Natural killer cell (primary cell): ENCODE measurements around the gene AQP7. TPM values are rescaled to one million over a fixed set of nuclear protein-coding genes. Genes with fewer than 3 reads are reported as not detected.

Experiments used
- ATAC-seq, 3 donors: fragments of 150-1000 bp in 2 of 3; fragments of 200-7000 bp in 1 of 3; cut with Tn5 transposase; 1 replicate in 1 of 3; 2 replicates in 2 of 3; pipeline ENCODE4 v1.10.0; 2021; ENCODE audit warnings: mild to moderate bottlenecking in 2 of 3, moderate library complexity in 2 of 3
- DNase-seq, 2 donors: peaks; one replicate each; pipeline versions ENCODE4 v3.0.0 to v3.0.0-alpha.2; 2013 to 2021; ENCODE audit warnings: mixed read lengths in 1 of 2
- H3K27ac ChIP-seq: one replicate; pipeline ENCODE4 v1.5.1; 2013; ENCODE audit warnings: mild to moderate bottlenecking, low read length
- H3K27me3 ChIP-seq: one replicate; pipeline ENCODE4 v1.6.1; 2013; ENCODE audit warnings: low read length; ENCODE audit not compliant: control insufficient read depth, insufficient read depth
- H3K36me3 ChIP-seq: one replicate; pipeline ENCODE4 v1.6.1; 2013; ENCODE audit warnings: low read length; ENCODE audit not compliant: control insufficient read depth, insufficient read depth
- H3K4me1 ChIP-seq: one replicate; pipeline ENCODE4 v1.6.1; 2013; ENCODE audit warnings: low read length; ENCODE audit not compliant: control insufficient read depth, insufficient read depth
- H3K4me3 ChIP-seq: one replicate; pipeline ENCODE4 v1.5.1; 2013; ENCODE audit warnings: low read length
- H3K9me3 ChIP-seq: one replicate; pipeline ENCODE4 v1.6.1; 2013; ENCODE audit warnings: low read length; ENCODE audit not compliant: control insufficient read depth, insufficient read depth
- H3K27ac Mint-ChIP-seq, 2 donors: one replicate each; pipeline ENCODE4 v1.8.0; 2022; ENCODE audit warnings: mild to moderate bottlenecking in 2 of 2, mixed read lengths in 2 of 2, moderate library complexity in 1 of 2
- H3K27me3 Mint-ChIP-seq, 2 donors: one replicate each; pipeline ENCODE4 v1.8.0; 2022; ENCODE audit warnings: low read depth in 2 of 2, mixed read lengths in 2 of 2
- H3K36me3 Mint-ChIP-seq: one replicate; pipeline ENCODE4 v1.8.0; 2022; ENCODE audit warnings: mixed read lengths
- H3K4me1 Mint-ChIP-seq, 2 donors: one replicate each; pipeline ENCODE4 v1.8.0; 2022; ENCODE audit warnings: mixed read lengths in 2 of 2
- H3K4me3 Mint-ChIP-seq: one replicate; pipeline ENCODE4 v1.8.0; 2022; ENCODE audit warnings: mild to moderate bottlenecking, moderate library complexity, mixed read lengths
- H3K9me3 Mint-ChIP-seq, 2 donors: one replicate each; pipeline ENCODE4 v1.8.0; 2022; ENCODE audit warnings: mixed read lengths in 2 of 2
- CTCF ChIP-seq: fragments of 200-600 bp; IDR thresholded peaks from one replicate; pipeline ENCODE4 v1.8.0; 2022; ENCODE audit warnings: antibody characterized with exemption
- WGBS: methylation state at CpG from one replicate; pipeline ENCODE4 v1.1.7; 2013; ENCODE audit warnings: missing lambda C conversion rate; ENCODE audit not compliant: insufficient coverage; 5-methylcytosine and 5-hydroxymethylcytosine counted together
- intact Hi-C: fragments of 100-400 bp; cut with micrococcal nuclease; formaldehyde crosslinking; loops from one replicate; pipeline ENCODE4 v1.14.2; 2022
- total RNA-seq, 4 donors: library from RNA; stranded (reverse); fragments of 120-200 nt in 1 of 4; gene quantifications; one replicate each; pipeline versions ENCODE4 v1.2.3 to v1.2.4, GENCODE V29; 2013 to 2022

AQP7 gene
- total RNA-seq, 3 donors from 2014 or later (not counting 1 experiment from before 2014, with no cell fraction given): not detected

- peak in 1 of 3 donors; percentile 36 for ATAC-seq
Observed at GRCh38 chr9:33434317-33435105, 32.1 kb upstream of the AQP7 start.

GRCh38 chr9:33433871-33434270 lies 31.5 kb upstream of the AQP7 start:
- Histone ChIP-seq H3K27me3 (no peaks in the 10 kb centered on the region), H3K27ac (no peak overlapping the region), H3K4me1 (no peaks in the 10 kb centered on the region), H3K4me3 (no peak overlapping the region), H3K9me3 (no peaks in the 10 kb centered on the region), H3K36me3 (no peaks in the 10 kb centered on the region)
- Mint-ChIP-seq H3K27ac (no peak overlapping the region), H3K4me1 (no peaks in the 10 kb centered on the region), H3K36me3 (no peaks in the 10 kb centered on the region), H3K27me3 (no peaks in the 10 kb centered on the region), H3K9me3 (no peaks in the 10 kb centered on the region), H3K4me3 (no peak overlapping the region)
- intact Hi-C loops: no loop called here
- ATAC-seq (peak in 1 of 3 donors; percentile 22), DNase-seq (no peak)
- 86% methylated on average over 8 of the region's 8 CpGs for WGBS
- no peak for TF ChIP-seq CTCF

More at GRCh38 chr9:33434317-33435105, 32.1 kb upstream of the AQP7 start:
- Mint-ChIP-seq H3K9me3 (no peaks in the 10 kb centered on the region), H3K27me3 (no peaks in the 10 kb centered on the region), H3K27ac (no peak overlapping the region), H3K4me3 (no peak overlapping the region), H3K36me3 (no peaks in the 10 kb centered on the region), H3K4me1 (no peaks in the 10 kb centered on the region)
- WGBS: 84% methylated on average over 15 of the region's 16 CpGs
- no peaks in the 10 kb centered on the region for H3K4me1 ChIP-seq
- TF ChIP-seq CTCF: no peak
- H3K27me3 ChIP-seq: no peaks in the 10 kb centered on the region
- no peak overlapping the region for H3K4me3 ChIP-seq
- DNase-seq: no peak
- H3K36me3 ChIP-seq: no peaks in the 10 kb centered on the region
- intact Hi-C loops: no loop called here
- H3K9me3 ChIP-seq: no peaks in the 10 kb centered on the region
- H3K27ac ChIP-seq: no peak overlapping the region

- H3K36me3 Mint-ChIP-seq: no peaks in the 10 kb centered on the region
- H3K27me3 ChIP-seq: no peaks in the 10 kb centered on the region
- no peak overlapping the region for H3K27ac Mint-ChIP-seq
- TF ChIP-seq CTCF: no peak
- peaks cover 0 to 11% of the 10 kb centered on the region in 2 donors for H3K4me1 Mint-ChIP-seq
- DNase-seq (no peak), ATAC-seq (no peak)
- WGBS: 60% methylated on average over 2 of the region's 2 CpGs
- H3K27me3 Mint-ChIP-seq: no peaks in the 10 kb centered on the region
- H3K4me3 Mint-ChIP-seq: no peak overlapping the region
- no peaks in the 10 kb centered on the region for H3K9me3 Mint-ChIP-seq
- intact Hi-C loops: no loop called here
- H3K27ac ChIP-seq: no peak overlapping the region
- H3K4me1 ChIP-seq: peaks cover 15% of the 10 kb centered on the region
- H3K4me3 ChIP-seq: no peak overlapping the region
- no peaks in the 10 kb centered on the region for H3K36me3 ChIP-seq
- no peaks in the 10 kb centered on the region for H3K9me3 ChIP-seq
Observed at GRCh38 chr9:33431420-33431819, 29.1 kb upstream of the AQP7 start.

DNA sequence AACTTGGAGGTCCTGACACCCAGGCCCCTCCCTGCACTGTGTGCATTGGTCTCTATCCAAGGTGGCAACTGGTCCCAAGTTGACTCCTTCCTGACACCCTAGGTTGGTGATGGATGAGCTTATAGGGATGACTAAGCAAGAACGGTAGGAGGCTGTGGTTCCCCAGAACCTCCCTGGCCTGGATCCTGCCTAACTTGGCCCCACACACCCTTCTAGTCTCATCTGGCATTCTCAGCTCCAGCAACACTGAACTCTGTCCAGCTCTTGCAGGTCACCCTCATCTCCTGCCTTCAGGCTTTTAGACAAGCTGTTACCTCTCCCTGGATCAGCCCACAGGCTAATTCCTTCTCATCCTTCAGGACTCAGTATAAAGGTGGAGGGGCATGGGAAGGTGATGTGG lies 28.6 kb upstream of the AQP7 start:
- no peak overlapping the region for H3K27ac ChIP-seq
- no peaks in the 10 kb centered on the region for H3K9me3 ChIP-seq
- peaks cover 0 to 14% of the 10 kb centered on the region in 2 donors for H3K4me1 Mint-ChIP-seq
- no peaks in the 10 kb centered on the region for H3K36me3 ChIP-seq
- no peaks in the 10 kb centered on the region for H3K27me3 Mint-ChIP-seq
- ATAC-seq (no peak), DNase-seq (no peak)
- no peaks in the 10 kb centered on the region for H3K36me3 Mint-ChIP-seq
- 23% methylated on average over 1 of the region's 1 CpG for WGBS
- H3K27ac Mint-ChIP-seq: no peak overlapping the region
- intact Hi-C loops: no loop called here
- peaks cover 18% of the 10 kb centered on the region for H3K4me1 ChIP-seq
- TF ChIP-seq CTCF: no peak
- no peak overlapping the region for H3K4me3 ChIP-seq
- H3K4me3 Mint-ChIP-seq: no peak overlapping the region
- no peaks in the 10 kb centered on the region for H3K9me3 Mint-ChIP-seq
- H3K27me3 ChIP-seq: no peaks in the 10 kb centered on the region
